H1 (cell line): ENCODE results near the gene ARHGAP6. TPM values are rescaled to one million over a fixed set of nuclear protein-coding genes. Genes with fewer than 3 reads are reported as not detected.

Experiments used
- CTCF ChIA-PET: fragments of 300-600 bp; sonication (Branson Sonifier 250); formaldehyde crosslinking; loops from one replicate; lab custom pipeline; 2021; ENCODE audit not compliant: partially characterized antibody; lab: Charles Lee
- POLR2A ChIA-PET: fragments of 300-600 bp; sonication (Branson Sonifier 250); formaldehyde crosslinking; loops from one replicate; lab custom pipeline; 2021; ENCODE audit warnings: inconsistent platforms; ENCODE audit not compliant: partially characterized antibody; lab: Charles Lee
- DNase-seq, 2 experiments: peaks; one replicate each; pipeline versions ENCODE4 v3.0.0 to v3.0.0-alpha.2; 2010 to 2022; ENCODE audit warnings: low spot score in 2 of 2, low read depth in 1 of 2, mixed read lengths in 1 of 2
- FAIRE-seq: peaks from 2 replicates; lab custom pipeline; 2011; peaks lifted over from hg19 to GRCh38; lab: Jason Lieb, UNC
- H2AFZ ChIP-seq: 2 replicates; pipeline ENCODE4 v1.8.1; 2012; ENCODE audit warnings: low read length, inconsistent platforms
- H2AK5ac ChIP-seq: 2 replicates; pipeline ENCODE4 v1.6.1; 2013; ENCODE audit warnings: low read depth, low read length
- H2BK120ac ChIP-seq: replicated peaks from 2 replicates; pipeline ENCODE3; 2013; ENCODE audit warnings: low read depth, low read length, inconsistent platforms
- H2BK12ac ChIP-seq: 2 replicates; pipeline ENCODE4 v1.6.1; 2013; ENCODE audit warnings: low read depth, low read length
- H2BK15ac ChIP-seq: 2 replicates; pipeline ENCODE4 v1.6.1; 2013; ENCODE audit warnings: low read length
- H2BK20ac ChIP-seq: 2 replicates; pipeline ENCODE4 v1.6.1; 2013; ENCODE audit warnings: low read length
- H2BK5ac ChIP-seq: 2 replicates; pipeline ENCODE4 v1.6.1; 2013; ENCODE audit warnings: low read depth, low read length
- H3K14ac ChIP-seq: 2 replicates; pipeline ENCODE4 v1.6.1; 2013; ENCODE audit warnings: inconsistent platforms; ENCODE audit not compliant: insufficient read length
- H3K18ac ChIP-seq: 2 replicates; pipeline ENCODE4 v1.6.1; 2013; ENCODE audit warnings: low read length; ENCODE audit errors: extremely low read depth
- H3K23ac ChIP-seq: 2 replicates; pipeline ENCODE4 v1.6.1; 2013; ENCODE audit warnings: inconsistent platforms; ENCODE audit not compliant: insufficient read length
- H3K23me2 ChIP-seq: 2 replicates; pipeline ENCODE4 v1.6.1; 2013; ENCODE audit warnings: low read depth, low read length
- H3K27ac ChIP-seq: 2 replicates; pipeline ENCODE4 v1.6.1; 2011; ENCODE audit warnings: low read depth, low read length, inconsistent platforms
- H3K27me3 ChIP-seq, 4 experiments: replicated peaks in 1 of 4; 1 replicate in 1 of 4; 2 replicates in 3 of 4; pipeline versions ENCODE4 v1.6.1 to v1.8.1; 2011 to 2013; ENCODE audit warnings: low read length in 3 of 4, mild to moderate bottlenecking in 3 of 4, inconsistent platforms in 2 of 4, mixed read lengths in 2 of 4, moderate library complexity in 1 of 4; ENCODE audit not compliant: control insufficient read depth in 3 of 4, insufficient read depth in 3 of 4; ENCODE audit errors: extremely low read depth in 1 of 4
- H3K36me3 ChIP-seq, 4 experiments: 2 replicates each; pipeline versions ENCODE4 v1.6.1 to v1.8.1; 2011 to 2013; ENCODE audit warnings: mild to moderate bottlenecking in 4 of 4, low read length in 3 of 4, moderate library complexity in 2 of 4, control low read depth in 1 of 4, inconsistent platforms in 1 of 4; ENCODE audit not compliant: insufficient read depth in 4 of 4, control insufficient read depth in 2 of 4
- H3K4ac ChIP-seq: replicated peaks from 2 replicates; pipeline ENCODE3; 2013; ENCODE audit warnings: low read length, low read depth, mixed read lengths, inconsistent platforms; ENCODE audit not compliant: insufficient read length
- H3K4me1 ChIP-seq, 4 experiments: replicated peaks in 1 of 4; 1 replicate in 1 of 4; 2 replicates in 3 of 4; pipeline versions ENCODE4 v1.6.1 to v1.8.1; 2011 to 2013; ENCODE audit warnings: low read length in 3 of 4, inconsistent platforms in 2 of 4, mixed read lengths in 1 of 4; ENCODE audit not compliant: insufficient read depth in 4 of 4, control insufficient read depth in 3 of 4
- H3K4me2 ChIP-seq, 2 experiments: 2 replicates each; pipeline versions ENCODE4 v1.6.1 to v1.8.1; 2011 to 2013; ENCODE audit warnings: low read depth in 2 of 2, low read length in 2 of 2, control low read depth in 1 of 2, inconsistent platforms in 1 of 2, mild to moderate bottlenecking in 1 of 2; ENCODE audit not compliant: insufficient read depth in 1 of 2
- H3K4me3 ChIP-seq, 4 experiments: fragments of 200-600, 300-600 bp in 1 of 4; sonication (generic), shearing (Covaris generic), sonication (Bioruptor Twin) in 1 of 4; 2 replicates each; pipeline versions ENCODE4 v1.5.1 to v1.8.1; 2011 to 2016; ENCODE audit warnings: low read length in 4 of 4, low read depth in 3 of 4, control low read depth in 2 of 4, inconsistent platforms in 2 of 4, mild to moderate bottlenecking in 2 of 4, mixed read lengths in 1 of 4, moderate library complexity in 1 of 4; ENCODE audit not compliant: insufficient read depth in 2 of 4; ENCODE audit errors: extremely low read depth in 1 of 4
- H3K56ac ChIP-seq: replicated peaks from 2 replicates; pipeline ENCODE3; 2013; ENCODE audit warnings: low read depth, mild to moderate bottlenecking, mixed read lengths, low read length, inconsistent platforms; ENCODE audit not compliant: insufficient read length
- H3K79me1 ChIP-seq: 2 replicates; pipeline ENCODE4 v1.6.1; 2013; ENCODE audit warnings: low read depth, low read length, control low read depth
- H3K79me2 ChIP-seq, 2 experiments: 2 replicates each; pipeline versions ENCODE4 v1.6.1 to v1.8.1; 2012 to 2013; ENCODE audit warnings: low read length in 2 of 2, mild to moderate bottlenecking in 2 of 2, inconsistent platforms in 1 of 2; ENCODE audit not compliant: insufficient read depth in 2 of 2, control insufficient read depth in 1 of 2
- H3K9ac ChIP-seq, 4 experiments: replicated peaks in 1 of 4; 1 replicate in 1 of 4; 2 replicates in 3 of 4; pipeline versions ENCODE4 v1.6.1 to v1.8.1; 2011 to 2013; ENCODE audit warnings: low read depth in 3 of 4, low read length in 3 of 4, control low read depth in 2 of 4, mild to moderate bottlenecking in 2 of 4, moderate library complexity in 2 of 4, inconsistent platforms in 1 of 4; ENCODE audit errors: extremely low read depth in 1 of 4
- H3K9me3 ChIP-seq, 2 experiments: 2 replicates each; pipeline versions ENCODE4 v1.6.1 to v1.8.1; 2012 to 2013; ENCODE audit warnings: mild to moderate bottlenecking in 2 of 2, moderate library complexity in 2 of 2, control low read depth in 1 of 2, inconsistent platforms in 1 of 2, low read depth in 1 of 2, low read length in 1 of 2, mixed read lengths in 1 of 2; ENCODE audit not compliant: insufficient read depth in 2 of 2
- H4K20me1 ChIP-seq, 2 experiments: replicated peaks in 1 of 2; 2 replicates each; pipeline versions ENCODE3 to v1.8.1; 2011 to 2013; ENCODE audit warnings: inconsistent platforms in 2 of 2, low read length in 2 of 2, mild to moderate bottlenecking in 1 of 2; ENCODE audit not compliant: insufficient read depth in 2 of 2, control insufficient read depth in 1 of 2
- H4K5ac ChIP-seq: 2 replicates; pipeline ENCODE4 v1.6.1; 2013; ENCODE audit warnings: low read length, low read depth, mixed read lengths, inconsistent platforms; ENCODE audit not compliant: insufficient read length
- H4K8ac ChIP-seq: 2 replicates; pipeline ENCODE4 v1.8.0; 2013; ENCODE audit warnings: mild to moderate bottlenecking, moderate library complexity, low read length, inconsistent platforms; ENCODE audit not compliant: insufficient read depth; ENCODE audit errors: extremely low read depth
- H4K91ac ChIP-seq: replicated peaks from 2 replicates; pipeline ENCODE3; 2013; ENCODE audit warnings: low read length, mixed read lengths, inconsistent platforms; ENCODE audit not compliant: insufficient read length
- ASH2L ChIP-seq: fragments of 200-600, 300-600 bp; sonication (generic); IDR thresholded peaks from one replicate; pipeline ENCODE4 v1.7.1; 2017; ENCODE audit warnings: low read length
- CEBPB ChIP-seq: IDR thresholded peaks from 2 replicates; pipeline ENCODE4 v1.6.1; 2012; ENCODE audit warnings: low read depth, low read length
- CHD1 ChIP-seq: IDR thresholded peaks from 2 replicates; pipeline ENCODE4 v1.6.1; 2012; ENCODE audit warnings: low read depth, low read length, improper control_type of control experiment
- EGR1 ChIP-seq: IDR thresholded peaks from 2 replicates; pipeline ENCODE4 v1.6.1; 2011; ENCODE audit warnings: low read depth, low read length, borderline replicate concordance
- EZH2 ChIP-seq: fragments of 200-600 bp; sonication (generic); IDR thresholded peaks from 2 replicates; pipeline ENCODE4 v1.7.1; 2012; ENCODE audit warnings: low read depth, mild to moderate bottlenecking, moderate library complexity, low read length, inconsistent platforms; ENCODE audit not compliant: severe bottlenecking
- POLR2AphosphoS5 ChIP-seq: IDR thresholded peaks from 2 replicates; pipeline ENCODE4 v1.6.1; 2011; ENCODE audit warnings: low read depth, low read length
- RXRA ChIP-seq: IDR thresholded peaks from 2 replicates; pipeline ENCODE4 v1.6.1; 2011; ENCODE audit warnings: low read depth, mild to moderate bottlenecking, low read length, moderate library complexity; ENCODE audit not compliant: insufficient read depth
- SIN3A ChIP-seq, 2 experiments: IDR thresholded peaks in 1 of 2; conservative IDR thresholded peaks in 1 of 2; 2 replicates each; pipeline ENCODE4 v1.6.1; 2011 to 2012; ENCODE audit warnings: low read length in 2 of 2, improper control_type of control experiment in 1 of 2, low read depth in 1 of 2, mild to moderate bottlenecking in 1 of 2
- SP1 ChIP-seq: IDR thresholded peaks from 2 replicates; pipeline ENCODE4 v1.6.1; 2011; ENCODE audit warnings: low read depth, low read length
- TAF1 ChIP-seq: IDR thresholded peaks from 2 replicates; pipeline ENCODE4 v1.6.1; 2011; ENCODE audit warnings: mild to moderate bottlenecking, low read depth, low read length
- TCF12 ChIP-seq: IDR thresholded peaks from 2 replicates; pipeline ENCODE4 v1.6.1; 2011; ENCODE audit warnings: low read depth, mild to moderate bottlenecking, low read length
- WGBS, 2 experiments: shearing (Covaris generic) in 1 of 2; methylation state at CpG; one replicate each; pipeline versions ENCODE4 v1.1.6 to v1.1.7; 2013 to 2015; ENCODE audit warnings: low lambda C conversion rate in 2 of 2, mixed read lengths in 2 of 2, inconsistent platforms in 1 of 2, low coverage in 1 of 2, missing lambda C conversion rate in 1 of 2; ENCODE audit not compliant: insufficient replicate concordance in 2 of 2, insufficient coverage in 1 of 2, insufficient read length in 1 of 2; ENCODE audit errors: extremely low coverage in 1 of 2, missing lambda C conversion rate in 1 of 2; 5-methylcytosine and 5-hydroxymethylcytosine counted together
- polyA plus RNA-seq, 7 experiments: library from polyadenylated mRNA; depleted of rRNA in 3 of 7; stranded (reverse) in 5 of 7; unstranded in 2 of 7; fragments of >200 nt in 5 of 7; fragments of 200-250 nt in 2 of 7; gene quantifications; 1 replicate in 5 of 7; 2 replicates in 1 of 7; 4 replicates in 1 of 7; pipeline versions ENCODE4 v1.2.1 to v1.2.3, GENCODE V29; 2011 to 2013; ENCODE audit warnings: missing spikeins in 2 of 7, mixed read lengths in 2 of 7
- total RNA-seq: library from RNA; stranded (reverse); fragmentation: NEBNext Ultra II Directional; extraction: Animal tissue kit (Norgen Biotek cat#: 25700); gene quantifications from 2 replicates; pipeline ENCODE4 v1.2.1, GENCODE V29; 2021

The ARHGAP6 gene
- total and polyA plus RNA-seq, 2 of the 8 experiments (the other 6 are each of a cell fraction or from before 2014, with no cell fraction given): 0.35 to 0.82 TPM

DNA sequence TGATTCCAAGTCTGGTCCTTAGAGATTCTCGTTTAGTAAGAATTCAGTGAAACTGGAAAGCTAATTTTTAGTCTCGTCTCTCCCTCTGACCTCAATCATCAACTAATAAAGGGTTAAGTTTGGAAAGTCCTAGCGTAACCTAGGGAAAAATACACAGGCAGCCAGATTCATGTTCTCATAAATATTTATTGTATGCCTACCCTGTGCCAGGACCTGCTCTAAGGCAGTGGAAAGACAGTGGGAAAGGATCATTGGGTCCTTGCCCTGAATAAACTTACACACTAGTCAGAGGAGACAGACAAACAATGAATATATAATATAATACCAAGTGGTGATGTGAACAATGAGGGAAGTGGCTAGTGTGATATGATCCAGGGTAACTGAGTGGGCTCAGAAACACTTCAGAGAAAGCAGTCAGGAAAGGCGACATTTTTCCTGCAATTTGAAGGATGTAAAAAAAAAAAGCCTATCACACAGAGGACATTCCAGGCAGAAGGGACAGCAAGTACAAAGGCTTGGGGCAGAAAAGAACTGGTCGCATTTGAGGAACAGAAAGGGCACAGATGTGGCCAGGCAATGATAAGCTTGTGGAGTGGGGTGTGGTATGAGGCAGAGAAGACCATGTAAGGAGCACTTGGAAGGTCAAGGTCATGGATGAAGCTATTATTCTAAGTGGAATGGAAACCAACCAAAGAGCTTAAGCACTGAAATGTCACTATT is 243.8 kb downstream of the ARHGAP6 start:
- Histone ChIP-seq H3K4me2 (no peak overlapping the region), H3K23ac (no peak overlapping the region), H3K4me3 (no peak overlapping the region), H3K9me3 (no peaks in the 10 kb centered on the region), H2BK5ac (no peak overlapping the region), H2AFZ (no peak overlapping the region), H2BK15ac (no peak overlapping the region), H3K27ac (no peak overlapping the region), H3K79me1 (no peaks in the 10 kb centered on the region), H3K36me3 (no peaks in the 10 kb centered on the region), H3K4ac (no peak overlapping the region), H2BK20ac (no peak overlapping the region), H2BK12ac (no peak overlapping the region), H3K4me1 (no peaks in the 10 kb centered on the region), H4K8ac (no peak overlapping the region), H2BK120ac (no peak overlapping the region), H4K91ac (no peak overlapping the region), H3K79me2 (no peaks in the 10 kb centered on the region), H3K18ac (no peak overlapping the region), H4K5ac (no peak overlapping the region), H3K27me3 (peaks cover 0 to 7% (median 6%) of the 10 kb centered on the region in 4 experiments; a peak in 6 of 7 replicates), H3K9ac (no peak overlapping the region), H2AK5ac (no peak overlapping the region), H3K23me2 (no peaks in the 10 kb centered on the region), H3K56ac (no peak overlapping the region), H4K20me1 (no peaks in the 10 kb centered on the region), H3K14ac (no peak overlapping the region)
- TF ChIP-seq POLR2AphosphoS5 (no peak), TAF1 (no peak), RXRA (no peak), CHD1 (no peak), SP1 (no peak), SIN3A (conservative IDR thresholded peaks at IDR 0.05 in 1 of 2, IDR thresholded peaks at IDR 0.05 in 1 of 2; ENCODE audit: low read depth in 1 of 2, low read length in 2 of 2) (no peak), ASH2L (no peak), TCF12 (no peak), EGR1 (no peak), EZH2 (no peak), CEBPB (no peak)
- CTCF ChIA-PET: interaction anchor here (1.4 kb wide), 1 partner anchor 40 kb away, joined by 5 read pairs; no protein-coding TSS in a partner anchor
- FAIRE-seq: no peak
- 82% methylated on average over 5 of the region's 5 CpGs; no CpG with 5 or more reads in 1 of the 2 experiments for WGBS, 2 experiments
- no peak for DNase-seq
- POLR2A ChIA-PET: no interaction called here
